Body of pancreas (tissue), 4 donors: Measurements from ENCODE around the gene KRTAP25-1.

ENCODE experiments used
- CTCF ChIP-seq, 7 experiments: fragments of 450-650 bp in 4 of 7; fragments of 200-600 bp in 3 of 7; sonication (generic) in 3 of 7; IDR thresholded peaks; one replicate each; pipeline ENCODE4 v1.5.1; 2016 to 2019; ENCODE audit warnings: antibody characterized with exemption in 7 of 7
- POLR2A ChIP-seq, 3 donors: fragments of 450-650 bp; IDR thresholded peaks; one replicate each; pipeline ENCODE4 v1.6.1; 2016; ENCODE audit warnings: antibody characterized with exemption in 3 of 3, mild to moderate bottlenecking in 2 of 3

GRCh38 chr21:30268608-30269197, 20.6 kb downstream of the KRTAP25-1 start:
- TF ChIP-seq CTCF (IDR thresholded peaks at IDR 0.05) (peak in 3 of 7 experiments; percentile 8 to 19 (median 13)), POLR2A (IDR thresholded peaks at IDR 0.05) (no peak)
